Neural progenitor cell (in vitro differentiated cells): Measurements from ENCODE around the gene KIF26B.

Experiments used
- EZH2 ChIP-seq: fragments of 200-600 bp; sonication (generic); IDR thresholded peaks from 2 replicates; pipeline ENCODE4 v1.6.1; 2017; ENCODE audit warnings: antibody characterized with exemption, mild to moderate bottlenecking, moderate library complexity
- TF ChIP-seq, protein P1 (sequence below): fragments of 200-600 bp; sonication (generic); IDR thresholded peaks from 2 replicates; pipeline ENCODE4 v1.5.1; 2017; ENCODE audit warnings: antibody characterized with exemption, mild to moderate bottlenecking

- no peak for TF ChIP-seq EZH2
- TF ChIP-seq, protein P1, sequence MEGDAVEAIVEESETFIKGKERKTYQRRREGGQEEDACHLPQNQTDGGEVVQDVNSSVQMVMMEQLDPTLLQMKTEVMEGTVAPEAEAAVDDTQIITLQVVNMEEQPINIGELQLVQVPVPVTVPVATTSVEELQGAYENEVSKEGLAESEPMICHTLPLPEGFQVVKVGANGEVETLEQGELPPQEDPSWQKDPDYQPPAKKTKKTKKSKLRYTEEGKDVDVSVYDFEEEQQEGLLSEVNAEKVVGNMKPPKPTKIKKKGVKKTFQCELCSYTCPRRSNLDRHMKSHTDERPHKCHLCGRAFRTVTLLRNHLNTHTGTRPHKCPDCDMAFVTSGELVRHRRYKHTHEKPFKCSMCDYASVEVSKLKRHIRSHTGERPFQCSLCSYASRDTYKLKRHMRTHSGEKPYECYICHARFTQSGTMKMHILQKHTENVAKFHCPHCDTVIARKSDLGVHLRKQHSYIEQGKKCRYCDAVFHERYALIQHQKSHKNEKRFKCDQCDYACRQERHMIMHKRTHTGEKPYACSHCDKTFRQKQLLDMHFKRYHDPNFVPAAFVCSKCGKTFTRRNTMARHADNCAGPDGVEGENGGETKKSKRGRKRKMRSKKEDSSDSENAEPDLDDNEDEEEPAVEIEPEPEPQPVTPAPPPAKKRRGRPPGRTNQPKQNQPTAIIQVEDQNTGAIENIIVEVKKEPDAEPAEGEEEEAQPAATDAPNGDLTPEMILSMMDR, result no peak
Measured at GRCh38 chr1:245197121-245197520, 42.3 kb downstream of the KIF26B start.
